HFFc6 (cell line): ENCODE measurements around the gene OPN1SW. TPM values are rescaled to one million over a fixed set of nuclear protein-coding genes. Genes with fewer than 3 reads are reported as not detected.
A peak's percentile ranks its signal among the peaks of the same experiment; 100 is the strongest.

Experiments
- DNase-seq: peaks from one replicate; pipeline ENCODE4 v3.0.0-alpha.2; 2018
- H3K27ac Mint-ChIP-seq: 2 replicates; pipeline ENCODE4 v1.8.0; 2020; ENCODE audit warnings: mild to moderate bottlenecking, mixed read lengths
- H3K27me3 Mint-ChIP-seq: 2 replicates; pipeline ENCODE4 v1.8.0; 2021; ENCODE audit warnings: mild to moderate bottlenecking, moderate library complexity, mixed read lengths; ENCODE audit not compliant: insufficient read depth
- H3K36me3 Mint-ChIP-seq: 2 replicates; pipeline ENCODE4 v1.8.0; 2021; ENCODE audit warnings: low read depth, mixed read lengths
- H3K4me1 Mint-ChIP-seq: 2 replicates; pipeline ENCODE4 v1.8.0; 2020; ENCODE audit warnings: low read depth, mixed read lengths
- H3K4me3 Mint-ChIP-seq: 2 replicates; pipeline ENCODE4 v1.8.0; 2020; ENCODE audit warnings: mild to moderate bottlenecking, moderate library complexity, mixed read lengths
- H3K9me3 Mint-ChIP-seq: 2 replicates; pipeline ENCODE4 v1.8.0; 2020; ENCODE audit warnings: mild to moderate bottlenecking, mixed read lengths
- CTCF ChIP-seq: fragments of 200-600 bp; sonication (generic); IDR thresholded peaks from 2 replicates; pipeline ENCODE4 v1.5.0; 2021; ENCODE audit warnings: antibody characterized with exemption, mild to moderate bottlenecking
- total RNA-seq, 6 experiments: library from RNA; stranded (reverse); fragmentation: NEBNext Ultra II Directional; extraction: Animal tissue kit (Norgen Biotek cat#: 25700); gene quantifications; 2 replicates in 1 of 6; 3 replicates in 5 of 6; pipeline ENCODE4 v1.2.3, GENCODE V29; 2021

Gene OPN1SW
- total RNA-seq, 6 experiments from 2014 or later, result not detected

- Mint-ChIP-seq H3K27ac (peak overlapping the region; percentile 88), H3K27me3 (peaks cover 2% of the 10 kb centered on the region; the same call in 1 of the 2 replicates), H3K4me3 (peak overlapping the region; percentile 53), H3K9me3 (no peaks in the 10 kb centered on the region), H3K4me1 (peaks cover 61% of the 10 kb centered on the region), H3K36me3 (peaks cover 43% of the 10 kb centered on the region)
- TF ChIP-seq CTCF, result no peak
- DNase-seq, result peak; percentile 52
Observed at GRCh38 chr7:128757203-128757602, 18.4 kb downstream of the OPN1SW start.

- peak overlapping the region; percentile 66 for H3K4me3 Mint-ChIP-seq
- H3K4me1 Mint-ChIP-seq, result peaks cover 61% of the 10 kb centered on the region
- peaks cover 37% of the 10 kb centered on the region for H3K36me3 Mint-ChIP-seq
- peaks cover 2% of the 10 kb centered on the region; the same call in 1 of the 2 replicates for H3K27me3 Mint-ChIP-seq
- peak overlapping the region; percentile 88 for H3K27ac Mint-ChIP-seq
- no peaks in the 10 kb centered on the region for H3K9me3 Mint-ChIP-seq
- no peak for TF ChIP-seq CTCF
- peak; percentile 94 for DNase-seq
Observed at GRCh38 chr7:128755819-128756476, 19.6 kb downstream of the OPN1SW start.

- Mint-ChIP-seq H3K27me3 (peaks cover 2% of the 10 kb centered on the region; the same call in 1 of the 2 replicates), H3K9me3 (no peaks in the 10 kb centered on the region), H3K36me3 (peaks cover 37% of the 10 kb centered on the region), H3K27ac (peak overlapping the region; percentile 88), H3K4me1 (peaks cover 65% of the 10 kb centered on the region), H3K4me3 (peak overlapping the region; percentile 66)
- no peak for DNase-seq
- no peak for TF ChIP-seq CTCF
Observed at GRCh38 chr7:128755075-128755818, 20.3 kb downstream of the OPN1SW start.

GRCh38 chr7:128752251-128752650, 23.3 kb downstream of the OPN1SW start:
- no peak for TF ChIP-seq CTCF
- DNase-seq, result no peak
- no peak overlapping the region; the same call in 1 of the 2 replicates for H3K27ac Mint-ChIP-seq
- H3K9me3 Mint-ChIP-seq, result no peaks in the 10 kb centered on the region
- peaks cover 76% of the 10 kb centered on the region for H3K4me1 Mint-ChIP-seq
- peaks cover 2% of the 10 kb centered on the region; the same call in 1 of the 2 replicates for H3K27me3 Mint-ChIP-seq
- H3K4me3 Mint-ChIP-seq, result no peak overlapping the region
- H3K36me3 Mint-ChIP-seq, result peaks cover 51% of the 10 kb centered on the region

- Mint-ChIP-seq H3K9me3 (no peaks in the 10 kb centered on the region), H3K27ac (peak overlapping the region; percentile 1), H3K36me3 (peaks cover 50% of the 10 kb centered on the region), H3K4me3 (no peak overlapping the region), H3K27me3 (no peaks in the 10 kb centered on the region), H3K4me1 (peaks cover 69% of the 10 kb centered on the region)
- no peak for TF ChIP-seq CTCF
- no peak for DNase-seq
Observed at GRCh38 chr7:128747327-128748079, 28.1 kb downstream of the OPN1SW start.
